Brain microvascular endothelial cell (primary cell): Measurements from ENCODE around the gene NFIC.

Experiments used
- DNase-seq: peaks from one replicate; pipeline ENCODE4 v3.0.0-alpha.2; 2020
- H3K27ac ChIP-seq: fragments of 250-450 bp; sonication (Bioruptor Pico); 2 replicates; pipeline ENCODE4 v1.5.1; 2020; ENCODE audit warnings: mild to moderate bottlenecking, moderate library complexity
- H3K27me3 ChIP-seq: fragments of 250-450 bp; sonication (Bioruptor Pico); replicated peaks from 2 replicates; pipeline ENCODE4 v1.5.1; 2020; ENCODE audit warnings: mild to moderate bottlenecking
- H3K36me3 ChIP-seq: fragments of 250-450 bp; sonication (Bioruptor Pico); replicated peaks from 2 replicates; pipeline ENCODE4 v1.5.1; 2020; ENCODE audit warnings: mild to moderate bottlenecking
- H3K4me3 ChIP-seq: 2 replicates; pipeline ENCODE4 v1.5.1; 2011; ENCODE audit warnings: low read depth, mild to moderate bottlenecking, control low read depth, low read length, moderate library complexity
- CTCF ChIP-seq: IDR thresholded peaks from 2 replicates; pipeline ENCODE4 v1.5.1; 2011; ENCODE audit warnings: low read depth, mild to moderate bottlenecking, moderate library complexity, low read length, control low read depth, inconsistent platforms; ENCODE audit errors: missing control alignments
- in situ Hi-C: cut with HindIII; loops from 2 replicates; pipeline ENCODE4 v1.10.0; 2017; ENCODE audit warnings: low sequenced_read_pairs, low pct_ligation_motif_present

NFIC gene

GRCh38 chr19:3356805-3357204 lies 9.6 kb upstream of the NFIC start:
- Histone ChIP-seq H3K27me3 (no peaks in the 10 kb centered on the region), H3K4me3 (no peak overlapping the region), H3K36me3 (no peaks in the 10 kb centered on the region), H3K27ac (no peak overlapping the region)
- no peak for DNase-seq
- in situ Hi-C loops: no loop called here
- no peak for TF ChIP-seq CTCF

- DNase-seq: no peak
- no peaks in the 10 kb centered on the region for H3K27me3 ChIP-seq
- no peaks in the 10 kb centered on the region for H3K36me3 ChIP-seq
- H3K4me3 ChIP-seq: no peak overlapping the region
- in situ Hi-C loops: no loop called here
- no peak for TF ChIP-seq CTCF
- H3K27ac ChIP-seq: no peak overlapping the region
These were observed 9.0 kb upstream of the NFIC start for GRCh38 chr19:3357271-3357991.

- H3K36me3 ChIP-seq: no peaks in the 10 kb centered on the region
- TF ChIP-seq CTCF: no peak
- H3K27me3 ChIP-seq: no peaks in the 10 kb centered on the region
- DNase-seq: no peak
- in situ Hi-C loops: no loop called here
- peak overlapping the region; percentile 15 for H3K4me3 ChIP-seq
- no peak overlapping the region for H3K27ac ChIP-seq
These were observed 8.2 kb upstream of the NFIC start for GRCh38 chr19:3357992-3358688.

- no peak overlapping the region for H3K27ac ChIP-seq
- H3K36me3 ChIP-seq: no peaks in the 10 kb centered on the region
- H3K4me3 ChIP-seq: peak overlapping the region; percentile 71
- no peak for DNase-seq
- no peak for TF ChIP-seq CTCF
- in situ Hi-C loops: no loop called here
- no peaks in the 10 kb centered on the region for H3K27me3 ChIP-seq
These were observed 7.7 kb upstream of the NFIC start for GRCh38 chr19:3358689-3359014.

- in situ Hi-C loops: no loop called here
- TF ChIP-seq CTCF: no peak
- H3K36me3 ChIP-seq: no peaks in the 10 kb centered on the region
- peak overlapping the region; percentile 37 for H3K27ac ChIP-seq
- H3K27me3 ChIP-seq: no peaks in the 10 kb centered on the region
- no peak for DNase-seq
- peak overlapping the region; percentile 71 for H3K4me3 ChIP-seq
These were observed 7.1 kb upstream of the NFIC start for GRCh38 chr19:3359015-3359918.
